ENCODE measurements around the gene MAP4.

GRCh38 chr3:47874438-47874837, 141.8 kb downstream of the MAP4 start:
- TF ChIP-seq CTCF (conservative IDR thresholded peaks at IDR 0.05; ENCODE audit: low read length), result no peak
- TF ChIP-seq EZH2phosphoT487 (IDR thresholded peaks at IDR 0.05; ENCODE audit: borderline replicate concordance), result no peak

Measured in Loucy (cell line).